SU-DHL-6 (cell line): Measurements from ENCODE around the gene PPM1G.

ENCODE experiments used
- CTCF ChIP-seq: fragments of 200-600 bp; sonication (generic); IDR thresholded peaks from one replicate; pipeline ENCODE4 v1.5.1; 2017; ENCODE audit warnings: antibody characterized with exemption, mild to moderate bottlenecking, low read length, moderate library complexity; ENCODE audit not compliant: insufficient read depth, poor library complexity, severe bottlenecking
- EZH2phosphoT487 ChIP-seq: fragments of 200-600 bp; sonication (generic), shearing (Covaris generic); conservative IDR thresholded peaks from 2 replicates; pipeline ENCODE4 v1.6.1; 2018; ENCODE audit warnings: mild to moderate bottlenecking, antibody characterized with exemption, low read length, moderate library complexity, mixed read lengths

DNA sequence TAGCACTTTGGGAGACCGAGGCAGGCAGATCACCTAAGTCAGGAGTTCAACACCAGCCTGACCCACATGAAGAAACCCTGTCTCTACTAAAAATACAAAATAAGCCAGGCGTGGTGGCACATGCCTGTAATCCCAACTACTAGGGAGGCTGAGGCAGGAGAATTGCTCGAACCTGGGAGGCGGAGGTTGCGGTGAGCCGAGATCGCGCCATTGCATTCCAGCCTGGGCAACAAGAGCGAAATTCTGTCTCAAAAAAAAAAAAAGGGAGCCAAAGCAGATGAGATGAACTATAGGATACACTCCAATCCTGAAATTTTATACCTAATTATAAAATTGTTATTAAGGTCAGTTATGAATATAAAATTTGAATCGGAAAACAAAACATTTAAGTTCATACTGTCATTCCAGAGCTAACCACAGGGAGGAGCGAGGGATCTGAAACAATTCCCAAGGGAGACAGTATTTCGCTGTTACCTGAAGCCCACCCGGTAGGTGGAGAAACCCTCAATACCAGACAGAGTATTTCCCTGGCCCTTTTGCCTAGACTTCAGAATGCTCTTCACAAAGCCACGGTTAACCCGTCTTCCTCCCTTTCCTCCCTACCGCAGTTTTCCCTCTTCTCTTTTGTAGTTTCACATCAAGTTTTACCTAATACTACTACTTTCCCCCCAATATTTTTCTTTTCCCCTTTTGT, 1.4 kb downstream of the PPM1G start:
- TF ChIP-seq CTCF (no peak), EZH2phosphoT487 (no peak)
